HFF-Myc (cell line): ENCODE measurements around the gene SYT1.

Experiments used
- DNase-seq: peaks from one replicate; pipeline ENCODE4 v3.0.0-alpha.2; 2011; ENCODE audit warnings: low read depth; ENCODE audit errors: extremely low read depth
- H3K4me3 ChIP-seq: replicated peaks from 2 replicates; pipeline ENCODE4 v1.5.1; 2011; ENCODE audit warnings: low read depth, mild to moderate bottlenecking, control low read depth, low read length
- CTCF ChIP-seq: IDR thresholded peaks from 2 replicates; pipeline ENCODE4 v1.5.1; 2012; ENCODE audit warnings: mild to moderate bottlenecking, low read depth, low read length, control low read depth; ENCODE audit errors: missing control alignments

The SYT1 gene

DNA sequence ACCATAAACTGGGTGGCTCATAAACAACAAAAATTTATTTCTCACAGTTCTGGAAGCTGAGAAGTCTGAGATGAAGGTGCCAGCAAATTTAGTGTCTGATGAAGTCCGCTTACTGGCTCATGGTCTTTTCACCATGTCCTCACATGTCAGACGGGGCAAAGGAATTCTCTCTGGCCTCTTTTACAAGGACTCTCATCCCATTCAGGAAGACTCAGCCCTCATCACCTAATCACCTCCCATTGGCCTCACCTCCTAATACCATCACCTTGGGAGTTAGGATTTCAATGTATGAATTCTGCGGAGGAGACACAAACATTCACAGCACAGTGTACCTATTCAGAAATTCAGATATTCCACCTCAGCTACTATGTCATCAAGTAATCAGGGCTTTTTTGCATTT, 468.6 kb downstream of the SYT1 start:
- no peak overlapping the region for H3K4me3 ChIP-seq
- DNase-seq, result no peak

DNA sequence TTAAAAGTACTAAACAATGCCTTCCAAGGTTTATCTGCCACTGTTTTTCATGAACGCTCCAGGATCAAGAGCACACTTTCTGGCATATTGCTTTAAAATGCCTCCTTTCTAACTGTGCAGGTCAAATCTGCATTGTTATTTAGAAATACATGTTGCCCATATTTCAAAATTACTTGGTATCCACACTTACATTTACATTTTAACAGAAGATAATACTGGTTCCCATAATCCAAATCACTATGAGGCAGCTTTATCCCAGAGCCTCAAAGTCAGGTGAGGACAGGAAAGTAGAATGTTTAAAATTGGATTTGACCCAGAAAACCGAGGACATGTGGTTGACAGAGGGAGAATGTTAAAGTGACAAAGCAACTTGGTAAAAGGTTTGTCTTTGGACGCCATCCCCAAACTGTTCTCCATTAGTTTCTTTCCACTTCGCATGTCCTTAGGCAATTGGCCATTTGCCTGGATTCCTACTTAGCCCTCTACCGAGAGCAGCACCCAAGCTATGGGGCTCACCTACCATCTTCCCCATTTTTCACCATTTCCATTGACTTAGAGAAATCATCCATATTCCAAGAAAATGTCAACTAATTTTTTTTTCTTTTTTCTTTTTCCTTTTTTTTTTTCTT, 473.2 kb downstream of the SYT1 start:
- H3K4me3 ChIP-seq, result no peak overlapping the region
- TF ChIP-seq CTCF, result no peak
- no peak for DNase-seq

More for the DNA sequence above, 468.6 kb downstream of the SYT1 start:
- TF ChIP-seq CTCF, result no peak

GRCh38 chr12:79344855-79345847, 480.6 kb downstream of the SYT1 start:
- peak; percentile 63 for TF ChIP-seq CTCF
- no peak overlapping the region for H3K4me3 ChIP-seq
- peak; percentile 15 for DNase-seq

- no peak for DNase-seq
- H3K4me3 ChIP-seq, result no peak overlapping the region
- no peak for TF ChIP-seq CTCF
Measured at GRCh38 chr12:79347866-79348265, 483.3 kb downstream of the SYT1 start.

GRCh38 chr12:79351251-79351650, 486.7 kb downstream of the SYT1 start:
- no peak overlapping the region for H3K4me3 ChIP-seq
- no peak for TF ChIP-seq CTCF
- no peak for DNase-seq

DNA sequence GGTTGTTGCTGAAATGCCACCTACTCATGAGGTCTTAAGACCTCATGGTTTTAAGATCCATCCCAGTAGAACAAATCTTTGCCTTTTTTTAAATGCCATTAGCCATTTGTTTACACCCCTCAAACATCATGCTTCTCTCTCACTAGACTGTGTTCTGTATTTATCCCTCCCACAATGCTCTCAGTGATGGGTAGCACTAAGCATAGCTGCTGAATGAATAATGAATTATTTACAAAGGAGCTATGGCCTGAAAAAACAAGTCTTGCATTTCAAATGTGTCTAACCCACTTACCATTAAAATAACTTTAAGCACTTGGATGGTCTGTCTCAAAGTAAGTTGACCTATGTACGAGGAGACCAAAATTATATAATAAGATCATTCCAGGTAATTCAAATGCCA, 491.6 kb downstream of the SYT1 start:
- no peak overlapping the region for H3K4me3 ChIP-seq
- DNase-seq, result no peak
- no peak for TF ChIP-seq CTCF
